ENCODE measurements around the gene MDK.

The MDK gene

GRCh38 chr11:46383404-46383758, 1.9 kb downstream of the MDK start:
- no peak for DNase-seq (ENCODE audit: extremely low read depth, low read depth)
- TF ChIP-seq, protein P1, sequence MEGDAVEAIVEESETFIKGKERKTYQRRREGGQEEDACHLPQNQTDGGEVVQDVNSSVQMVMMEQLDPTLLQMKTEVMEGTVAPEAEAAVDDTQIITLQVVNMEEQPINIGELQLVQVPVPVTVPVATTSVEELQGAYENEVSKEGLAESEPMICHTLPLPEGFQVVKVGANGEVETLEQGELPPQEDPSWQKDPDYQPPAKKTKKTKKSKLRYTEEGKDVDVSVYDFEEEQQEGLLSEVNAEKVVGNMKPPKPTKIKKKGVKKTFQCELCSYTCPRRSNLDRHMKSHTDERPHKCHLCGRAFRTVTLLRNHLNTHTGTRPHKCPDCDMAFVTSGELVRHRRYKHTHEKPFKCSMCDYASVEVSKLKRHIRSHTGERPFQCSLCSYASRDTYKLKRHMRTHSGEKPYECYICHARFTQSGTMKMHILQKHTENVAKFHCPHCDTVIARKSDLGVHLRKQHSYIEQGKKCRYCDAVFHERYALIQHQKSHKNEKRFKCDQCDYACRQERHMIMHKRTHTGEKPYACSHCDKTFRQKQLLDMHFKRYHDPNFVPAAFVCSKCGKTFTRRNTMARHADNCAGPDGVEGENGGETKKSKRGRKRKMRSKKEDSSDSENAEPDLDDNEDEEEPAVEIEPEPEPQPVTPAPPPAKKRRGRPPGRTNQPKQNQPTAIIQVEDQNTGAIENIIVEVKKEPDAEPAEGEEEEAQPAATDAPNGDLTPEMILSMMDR (IDR thresholded peaks at IDR 0.05; ENCODE audit: low read depth, low read length, missing control alignments), result no peak
- H3K4me3 ChIP-seq (replicated peaks; ENCODE audit: low read depth, low read length), result no peak overlapping the region

GRCh38 chr11:46383974-46384701, 2.7 kb downstream of the MDK start:
- TF ChIP-seq, protein P1 (IDR thresholded peaks at IDR 0.05; ENCODE audit: low read depth, low read length, missing control alignments), result no peak
- H3K4me3 ChIP-seq (replicated peaks; ENCODE audit: low read depth, low read length), result no peak overlapping the region
- no peak for DNase-seq (ENCODE audit: extremely low read depth, low read depth)

- no peak overlapping the region for H3K4me3 ChIP-seq (replicated peaks; ENCODE audit: low read depth, low read length)
Measured at GRCh38 chr11:46385169-46386004, 3.9 kb downstream of the MDK start.

DNA sequence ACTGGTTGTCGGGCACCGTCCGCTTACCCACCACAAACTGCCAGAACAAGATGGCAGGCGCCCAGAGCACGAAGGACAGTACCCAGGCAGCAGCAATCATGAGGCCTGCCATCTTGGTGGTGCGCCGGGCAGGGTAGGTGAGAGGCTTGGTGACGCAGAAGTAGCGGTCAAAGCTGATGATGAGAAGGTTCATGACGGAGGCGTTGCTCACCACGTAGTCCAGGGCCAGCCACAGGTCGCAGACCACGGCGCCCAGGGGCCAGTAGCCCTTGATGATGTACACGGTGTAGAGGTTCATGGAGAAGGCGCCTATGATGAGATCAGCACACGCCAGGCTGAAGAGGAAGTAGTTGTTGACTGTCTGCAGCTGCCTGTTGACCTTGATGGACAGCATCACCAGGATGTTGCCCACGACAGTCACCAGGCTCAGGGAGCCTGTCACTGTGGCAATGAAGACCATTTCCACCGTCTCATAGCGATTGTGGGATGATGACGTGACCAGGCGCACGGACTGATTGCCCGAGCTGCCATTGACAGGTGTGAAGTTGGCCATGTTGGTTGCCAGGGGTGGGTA, 4.6 kb downstream of the MDK start:
- TF ChIP-seq, protein P1 (IDR thresholded peaks at IDR 0.05; ENCODE audit: low read depth, low read length, missing control alignments), result no peak
- H3K4me3 ChIP-seq (replicated peaks; ENCODE audit: low read depth, low read length), result no peak overlapping the region
- DNase-seq (ENCODE audit: extremely low read depth, low read depth), result no peak

More at GRCh38 chr11:46385169-46386004, 3.9 kb downstream of the MDK start:
- DNase-seq (ENCODE audit: extremely low read depth, low read depth), result no peak
- TF ChIP-seq, protein P1 (IDR thresholded peaks at IDR 0.05; ENCODE audit: low read depth, low read length, missing control alignments), result no peak

- no peak overlapping the region for H3K4me3 ChIP-seq (replicated peaks; ENCODE audit: low read depth, low read length)
- TF ChIP-seq, protein P1 (IDR thresholded peaks at IDR 0.05; ENCODE audit: low read depth, low read length, missing control alignments), result no peak
- DNase-seq (ENCODE audit: extremely low read depth, low read depth), result no peak
Measured at GRCh38 chr11:46386674-46387073, 5.2 kb downstream of the MDK start.

- DNase-seq (ENCODE audit: extremely low read depth, low read depth), result no peak
- no peak overlapping the region for H3K4me3 ChIP-seq (replicated peaks; ENCODE audit: low read depth, low read length)
- TF ChIP-seq, protein P1 (IDR thresholded peaks at IDR 0.05; ENCODE audit: low read depth, low read length, missing control alignments), result no peak
Measured at GRCh38 chr11:46387456-46387855, 6.0 kb downstream of the MDK start.

Data from HFF-Myc (cell line).